GM12878 (cell line): ENCODE data around the gene DIDO1. TPM values are rescaled to one million over a fixed set of nuclear protein-coding genes. Genes with fewer than 3 reads are reported as not detected.

Experiments
- ATAC-seq: fragments of 200-7000 bp; cut with Tn5 transposase; 3 replicates; pipeline ENCODE4 v1.9.1; 2020; ENCODE audit warnings: mild to moderate bottlenecking, moderate library complexity
- BruUV-seq: library from RNA; stranded (reverse); fragments of 400-500 nt; replicated peaks from 2 replicates; lab custom pipeline; 2021; lab: Mats Ljungman, UMichigan
- CTCF ChIA-PET: fragments of 300-600 bp; sonication (Branson Sonifier 250); formaldehyde crosslinking; extraction: SDS; loops from one replicate; lab custom pipeline; 2021; ENCODE audit warnings: inconsistent platforms; lab: Yijun Ruan, JAX
- POLR2A ChIA-PET: fragments of 350-600 bp; formaldehyde crosslinking; extraction: SDS; loops from one replicate; lab custom pipeline; 2021; ENCODE audit warnings: inconsistent platforms; lab: Charles Lee
- RAD21 ChIA-PET: fragments of 300-600 bp; sonication (Branson Sonifier 250); formaldehyde crosslinking; loops from one replicate; lab custom pipeline; 2023; ENCODE audit warnings: antibody characterized with exemption; ENCODE audit not compliant: unreplicated experiment; lab: Charles Lee
- SMC1A ChIA-PET: fragments of 300-600 bp; sonication (Branson Sonifier 250); formaldehyde crosslinking; loops from one replicate; lab custom pipeline; 2023; ENCODE audit not compliant: unreplicated experiment, uncharacterized antibody; lab: Charles Lee
- DNase-seq: peaks from one replicate; pipeline ENCODE4 v3.0.0-alpha.2; 2011; ENCODE audit warnings: low read depth, low spot score
- FAIRE-seq: peaks from 3 replicates; lab custom pipeline; 2011; peaks lifted over from hg19 to GRCh38; lab: Jason Lieb, UNC
- H2AFZ ChIP-seq: 2 replicates; pipeline ENCODE4 v1.6.0; 2011; ENCODE audit warnings: low read depth, low read length, control low read depth; ENCODE audit not compliant: control insufficient read depth
- H3K27ac ChIP-seq: 2 replicates; pipeline ENCODE4 v1.5.1; 2011; ENCODE audit warnings: control low read depth; ENCODE audit not compliant: control insufficient read depth, insufficient read depth
- H3K27me3 ChIP-seq, 2 experiments: replicated peaks in 1 of 2; 2 replicates each; pipeline versions ENCODE4 v1.6.0 to v1.6.1; 2011; ENCODE audit warnings: low read length in 1 of 2; ENCODE audit not compliant: control insufficient read depth in 2 of 2, insufficient read depth in 2 of 2
- H3K36me3 ChIP-seq, 2 experiments: 2 replicates each; pipeline ENCODE4 v1.5.1; 2011; ENCODE audit warnings: low read length in 1 of 2; ENCODE audit not compliant: control insufficient read depth in 2 of 2, insufficient read depth in 2 of 2
- H3K4me1 ChIP-seq: 2 replicates; pipeline ENCODE4 v1.6.1; 2011; ENCODE audit warnings: mild to moderate bottlenecking, low read length, moderate library complexity, mixed read lengths; ENCODE audit not compliant: control insufficient read depth, insufficient read depth
- H3K4me2 ChIP-seq: 2 replicates; pipeline ENCODE4 v1.6.0; 2011; ENCODE audit warnings: control low read depth; ENCODE audit not compliant: control insufficient read depth, insufficient read depth
- H3K4me3 ChIP-seq: fragments of 200-600 bp; sonication (generic); 2 replicates; pipeline ENCODE4 v1.5.1; 2016
- H3K79me2 ChIP-seq: 2 replicates; pipeline ENCODE4 v1.6.0; 2011; ENCODE audit warnings: low read length; ENCODE audit not compliant: control insufficient read depth, insufficient read depth
- H3K9ac ChIP-seq: 2 replicates; pipeline ENCODE4 v1.8.0; 2011; ENCODE audit warnings: low read length, control low read depth, mixed read lengths; ENCODE audit not compliant: control insufficient read depth, insufficient read depth
- H3K9me3 ChIP-seq: replicated peaks from 3 replicates; pipeline ENCODE4 v1.5.1; 2011; ENCODE audit warnings: mild to moderate bottlenecking, low read length; ENCODE audit not compliant: control insufficient read depth, insufficient read depth
- H4K20me1 ChIP-seq: 2 replicates; pipeline ENCODE4 v1.6.0; 2011; ENCODE audit not compliant: control insufficient read depth, insufficient read depth
- CEBPB ChIP-seq, 2 experiments: fragments of 150-350 bp in 1 of 2; IDR thresholded peaks; 2 replicates each; pipeline ENCODE4 v1.6.1; 2012 to 2014; ENCODE audit warnings: low read depth in 2 of 2, low read length in 2 of 2, borderline replicate concordance in 1 of 2, inconsistent platforms in 1 of 2
- CREB1 ChIP-seq: IDR thresholded peaks from 2 replicates; pipeline ENCODE4 v1.6.1; 2012; ENCODE audit warnings: low read depth, mild to moderate bottlenecking, inconsistent platforms
- KDM1A ChIP-seq: fragments of 200-600 bp; sonication (generic); IDR thresholded peaks from 2 replicates; pipeline ENCODE4 v1.6.1; 2016; ENCODE audit warnings: borderline replicate concordance
- MEF2B ChIP-seq: fragments of 450-650 bp; IDR thresholded peaks from 2 replicates; pipeline ENCODE4 v1.6.1; 2018; ENCODE audit warnings: mild to moderate bottlenecking, moderate library complexity; ENCODE audit not compliant: partially characterized antibody, poor library complexity, severe bottlenecking
- NFIC ChIP-seq: IDR thresholded peaks from 2 replicates; pipeline ENCODE4 v1.6.1; 2012; ENCODE audit warnings: low read depth, mild to moderate bottlenecking, inconsistent platforms, low read length, moderate library complexity
- PML ChIP-seq: IDR thresholded peaks from 2 replicates; pipeline ENCODE4 v1.6.1; 2012; ENCODE audit warnings: low read length, inconsistent platforms
- POLR2A ChIP-seq: IDR thresholded peaks from 2 replicates; pipeline ENCODE4 v1.6.1; 2011; ENCODE audit warnings: low read depth, mild to moderate bottlenecking, low read length
- RAD21 ChIP-seq: IDR thresholded peaks from 2 replicates; pipeline ENCODE4 v1.6.1; 2011; ENCODE audit warnings: mild to moderate bottlenecking, low read depth, low read length, moderate library complexity; ENCODE audit not compliant: insufficient read depth
- SMC3 ChIP-seq: IDR thresholded peaks from 2 replicates; pipeline ENCODE4 v1.6.1; 2011; ENCODE audit warnings: low read length, improper control_type of control experiment, borderline replicate concordance
- TBL1XR1 ChIP-seq: IDR thresholded peaks from 2 replicates; pipeline ENCODE4 v1.6.1; 2012; ENCODE audit warnings: low read depth, low read length, improper control_type of control experiment
- YBX1 ChIP-seq: fragments of 450-650 bp; IDR thresholded peaks from 2 replicates; pipeline ENCODE4 v1.6.1; 2016; ENCODE audit warnings: antibody characterized with exemption
- ZNF217 ChIP-seq: fragments of 450-650 bp; IDR thresholded peaks from 2 replicates; pipeline ENCODE4 v1.6.1; 2017; ENCODE audit warnings: antibody characterized with exemption, mild to moderate bottlenecking
- ZNF622 ChIP-seq: fragments of 450-650 bp; IDR thresholded peaks from 2 replicates; pipeline ENCODE4 v1.6.1; 2017; ENCODE audit warnings: mild to moderate bottlenecking, inconsistent platforms
- WGBS: methylation state at CpG from one replicate; pipeline ENCODE4 v1.1.6; 2016; ENCODE audit warnings: low lambda C conversion rate; ENCODE audit not compliant: insufficient replicate concordance, insufficient coverage; ENCODE audit errors: missing lambda C conversion rate; 5-methylcytosine and 5-hydroxymethylcytosine counted together
- in situ Hi-C: fragments of 300-500 bp; cut with MboI; formaldehyde crosslinking; loops from 9 replicates; pipeline ENCODE4 v1.14.3; 2018; ENCODE audit warnings: mixed read lengths
- intact Hi-C: fragments of 100-400 bp; cut with micrococcal nuclease; formaldehyde crosslinking; loops from one replicate; pipeline ENCODE4 v1.14.2; 2022; ENCODE audit not compliant: unreplicated experiment
- polyA plus RNA-seq, 11 experiments: library from polyadenylated mRNA; depleted of rRNA in 4 of 11; unstranded in 6 of 11; stranded (reverse) in 5 of 11; fragments of >200 nt; fragmentation: Nextera tagmentation in 4 of 11; fragmentation: Illumina TruSeq in 1 of 11; extraction: Ambion mirVana in 4 of 11; extraction: Trizol in 1 of 11; gene quantifications; 1 replicate in 1 of 11; 2 replicates in 10 of 11; pipeline versions ENCODE4 v1.2.1 to v1.2.3, GENCODE V29; 2011 to 2016; ENCODE audit warnings: inconsistent platforms in 2 of 11, missing spikeins in 2 of 11, low read depth in 1 of 11
- total RNA-seq, 4 experiments: library from RNA; depleted of rRNA in 3 of 4; stranded (reverse); fragments of >200 nt in 3 of 4; fragmentation: Illumina TruSeq in 1 of 4; extraction: Trizol in 1 of 4; gene quantifications; 2 replicates each; pipeline versions ENCODE4 v1.2.1 to v1.2.3, GENCODE V29; 2013 to 2021
- TF ChIP-seq, protein P1 (sequence below): IDR thresholded peaks from 2 replicates; pipeline ENCODE4 v1.6.1; 2012; ENCODE audit warnings: improper control_type of control experiment, low read depth, low read length; ENCODE audit not compliant: insufficient replicate concordance
- TF ChIP-seq, protein P2 (sequence below): fragments of 450-650 bp; IDR thresholded peaks from 2 replicates; pipeline ENCODE4 v1.6.1; 2017; ENCODE audit warnings: mild to moderate bottlenecking, moderate library complexity

Gene DIDO1
- total and polyA plus RNA-seq, 10 of the 15 experiments (the other 5 are each of a cell fraction or from before 2014, with no cell fraction given): 5.5 to 56.4 (median 38.4) TPM

GRCh38 chr20:62835931-62836861 lies 90.1 kb downstream of the DIDO1 start:
- Histone ChIP-seq H3K9ac (no peak overlapping the region), H2AFZ (no peak overlapping the region), H4K20me1 (no peaks in the 10 kb centered on the region), H3K4me3 (no peak overlapping the region), H3K4me1 (peaks cover 20% of the 10 kb centered on the region), H3K79me2 (no peaks in the 10 kb centered on the region), H3K36me3 (no peaks in the 10 kb centered on the region), H3K4me2 (no peak overlapping the region), H3K27me3 (peaks cover 0 to 3% of the 10 kb centered on the region in 2 experiments; a peak in 2 of 4 replicates), H3K9me3 (no peaks in the 10 kb centered on the region), H3K27ac (no peak overlapping the region)
- ATAC-seq (no peak), DNase-seq (no peak), FAIRE-seq (no peak)
- ChIA-PET CTCF (no interaction called here), RAD21 (no interaction called here), POLR2A (no interaction called here), SMC1A (no interaction called here)
- in situ Hi-C loops: no loop called here
- WGBS: 71% methylated on average over 50 of the region's 52 CpGs
- intact Hi-C loops: no loop called here
- no TSS peak for BruUV-seq
- TF ChIP-seq ZNF217: no peak
- no peak for TF ChIP-seq KDM1A
- no peak for TF ChIP-seq TBL1XR1
- TF ChIP-seq, protein P1, sequence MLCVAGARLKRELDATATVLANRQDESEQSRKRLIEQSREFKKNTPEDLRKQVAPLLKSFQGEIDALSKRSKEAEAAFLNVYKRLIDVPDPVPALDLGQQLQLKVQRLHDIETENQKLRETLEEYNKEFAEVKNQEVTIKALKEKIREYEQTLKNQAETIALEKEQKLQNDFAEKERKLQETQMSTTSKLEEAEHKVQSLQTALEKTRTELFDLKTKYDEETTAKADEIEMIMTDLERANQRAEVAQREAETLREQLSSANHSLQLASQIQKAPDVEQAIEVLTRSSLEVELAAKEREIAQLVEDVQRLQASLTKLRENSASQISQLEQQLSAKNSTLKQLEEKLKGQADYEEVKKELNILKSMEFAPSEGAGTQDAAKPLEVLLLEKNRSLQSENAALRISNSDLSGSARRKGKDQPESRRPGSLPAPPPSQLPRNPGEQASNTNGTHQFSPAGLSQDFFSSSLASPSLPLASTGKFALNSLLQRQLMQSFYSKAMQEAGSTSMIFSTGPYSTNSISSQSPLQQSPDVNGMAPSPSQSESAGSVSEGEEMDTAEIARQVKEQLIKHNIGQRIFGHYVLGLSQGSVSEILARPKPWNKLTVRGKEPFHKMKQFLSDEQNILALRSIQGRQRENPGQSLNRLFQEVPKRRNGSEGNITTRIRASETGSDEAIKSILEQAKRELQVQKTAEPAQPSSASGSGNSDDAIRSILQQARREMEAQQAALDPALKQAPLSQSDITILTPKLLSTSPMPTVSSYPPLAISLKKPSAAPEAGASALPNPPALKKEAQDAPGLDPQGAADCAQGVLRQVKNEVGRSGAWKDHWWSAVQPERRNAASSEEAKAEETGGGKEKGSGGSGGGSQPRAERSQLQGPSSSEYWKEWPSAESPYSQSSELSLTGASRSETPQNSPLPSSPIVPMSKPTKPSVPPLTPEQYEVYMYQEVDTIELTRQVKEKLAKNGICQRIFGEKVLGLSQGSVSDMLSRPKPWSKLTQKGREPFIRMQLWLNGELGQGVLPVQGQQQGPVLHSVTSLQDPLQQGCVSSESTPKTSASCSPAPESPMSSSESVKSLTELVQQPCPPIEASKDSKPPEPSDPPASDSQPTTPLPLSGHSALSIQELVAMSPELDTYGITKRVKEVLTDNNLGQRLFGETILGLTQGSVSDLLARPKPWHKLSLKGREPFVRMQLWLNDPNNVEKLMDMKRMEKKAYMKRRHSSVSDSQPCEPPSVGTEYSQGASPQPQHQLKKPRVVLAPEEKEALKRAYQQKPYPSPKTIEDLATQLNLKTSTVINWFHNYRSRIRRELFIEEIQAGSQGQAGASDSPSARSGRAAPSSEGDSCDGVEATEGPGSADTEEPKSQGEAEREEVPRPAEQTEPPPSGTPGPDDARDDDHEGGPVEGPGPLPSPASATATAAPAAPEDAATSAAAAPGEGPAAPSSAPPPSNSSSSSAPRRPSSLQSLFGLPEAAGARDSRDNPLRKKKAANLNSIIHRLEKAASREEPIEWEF: no peak
- no peak for TF ChIP-seq ZNF622
- TF ChIP-seq, protein P2, sequence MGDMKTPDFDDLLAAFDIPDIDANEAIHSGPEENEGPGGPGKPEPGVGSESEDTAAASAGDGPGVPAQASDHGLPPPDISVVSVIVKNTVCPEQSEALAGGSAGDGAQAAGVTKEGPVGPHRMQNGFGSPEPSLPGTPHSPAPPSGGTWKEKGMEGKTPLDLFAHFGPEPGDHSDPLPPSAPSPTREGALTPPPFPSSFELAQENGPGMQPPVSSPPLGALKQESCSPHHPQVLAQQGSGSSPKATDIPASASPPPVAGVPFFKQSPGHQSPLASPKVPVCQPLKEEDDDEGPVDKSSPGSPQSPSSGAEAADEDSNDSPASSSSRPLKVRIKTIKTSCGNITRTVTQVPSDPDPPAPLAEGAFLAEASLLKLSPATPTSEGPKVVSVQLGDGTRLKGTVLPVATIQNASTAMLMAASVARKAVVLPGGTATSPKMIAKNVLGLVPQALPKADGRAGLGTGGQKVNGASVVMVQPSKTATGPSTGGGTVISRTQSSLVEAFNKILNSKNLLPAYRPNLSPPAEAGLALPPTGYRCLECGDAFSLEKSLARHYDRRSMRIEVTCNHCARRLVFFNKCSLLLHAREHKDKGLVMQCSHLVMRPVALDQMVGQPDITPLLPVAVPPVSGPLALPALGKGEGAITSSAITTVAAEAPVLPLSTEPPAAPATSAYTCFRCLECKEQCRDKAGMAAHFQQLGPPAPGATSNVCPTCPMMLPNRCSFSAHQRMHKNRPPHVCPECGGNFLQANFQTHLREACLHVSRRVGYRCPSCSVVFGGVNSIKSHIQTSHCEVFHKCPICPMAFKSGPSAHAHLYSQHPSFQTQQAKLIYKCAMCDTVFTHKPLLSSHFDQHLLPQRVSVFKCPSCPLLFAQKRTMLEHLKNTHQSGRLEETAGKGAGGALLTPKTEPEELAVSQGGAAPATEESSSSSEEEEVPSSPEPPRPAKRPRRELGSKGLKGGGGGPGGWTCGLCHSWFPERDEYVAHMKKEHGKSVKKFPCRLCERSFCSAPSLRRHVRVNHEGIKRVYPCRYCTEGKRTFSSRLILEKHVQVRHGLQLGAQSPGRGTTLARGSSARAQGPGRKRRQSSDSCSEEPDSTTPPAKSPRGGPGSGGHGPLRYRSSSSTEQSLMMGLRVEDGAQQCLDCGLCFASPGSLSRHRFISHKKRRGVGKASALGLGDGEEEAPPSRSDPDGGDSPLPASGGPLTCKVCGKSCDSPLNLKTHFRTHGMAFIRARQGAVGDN: no peak
- no peak for TF ChIP-seq YBX1
- no peak for TF ChIP-seq CEBPB (IDR thresholded peaks at IDR 0.05; ENCODE audit: borderline replicate concordance in 1 of 2, low read depth in 2 of 2, low read length in 2 of 2)
- TF ChIP-seq MEF2B: no peak
- no peak for TF ChIP-seq NFIC
- TF ChIP-seq CREB1: no peak
- no peak for TF ChIP-seq RAD21
- no peak for TF ChIP-seq POLR2A
- TF ChIP-seq PML: no peak
- TF ChIP-seq SMC3: no peak
